Measurements from ENCODE around the gene MERTK.

GRCh38 chr2:112033600-112033999, 135.2 kb downstream of the MERTK start:
- TF ChIP-seq EZH2phosphoT487 (IDR thresholded peaks at IDR 0.05; ENCODE audit: low read length) (no peak), CTCF (IDR thresholded peaks at IDR 0.05; ENCODE audit: low read length) (no peak), EZH2 (optimal IDR thresholded peaks at IDR 0.05; ENCODE audit: low read depth, low read length) (no peak)

Measured in MM.1S (cell line).